ENCODE data around the gene TSR2.
"Not testable (repeated sequence)": the region's sequence is repeated elsewhere in the genome, so short reads cannot be mapped to it uniquely, and the experiment has no call there.

Gene TSR2

DNA sequence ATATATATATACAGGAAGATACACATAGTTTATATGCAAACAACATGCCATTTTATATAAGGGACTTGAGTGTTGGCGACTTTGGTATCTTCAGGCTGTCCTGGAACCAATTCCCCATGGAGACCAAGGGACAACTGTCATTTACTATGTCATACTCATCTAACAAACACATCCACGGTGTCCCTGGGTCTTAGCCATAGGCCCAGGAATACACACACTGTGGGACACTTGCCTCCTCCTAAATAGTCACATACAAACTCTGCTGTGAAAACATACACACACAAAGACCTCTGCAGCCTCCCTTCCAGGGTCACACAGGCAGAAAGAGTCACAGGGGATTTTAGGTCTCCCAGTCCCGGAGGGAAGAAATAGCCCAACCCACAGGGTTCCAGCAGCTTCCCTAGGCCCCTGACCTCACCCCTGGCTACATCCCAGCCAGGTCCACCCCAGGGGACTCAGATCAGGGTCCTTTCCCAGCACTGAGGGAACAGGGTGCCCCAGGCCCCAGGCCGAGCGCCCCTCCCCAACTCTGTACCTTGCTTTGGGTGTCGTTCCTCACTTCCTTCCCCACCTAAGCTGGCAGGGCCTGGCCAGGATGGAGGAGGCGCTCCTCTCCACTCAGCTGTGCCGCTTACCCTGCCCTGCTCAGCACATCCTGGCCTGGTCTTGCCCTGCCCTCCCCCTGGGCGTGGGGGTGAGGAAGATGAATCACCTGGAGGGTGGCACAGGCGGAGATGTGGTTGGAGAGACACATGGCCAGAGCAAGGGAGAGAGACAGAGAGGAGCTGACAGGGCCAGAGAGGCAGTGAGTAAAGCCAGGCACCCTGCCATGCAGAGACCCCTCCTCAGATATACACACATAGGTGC is 34.0 kb downstream of the TSR2 start:
- DNase-seq (ENCODE audit: low read depth): no peak

DNA sequence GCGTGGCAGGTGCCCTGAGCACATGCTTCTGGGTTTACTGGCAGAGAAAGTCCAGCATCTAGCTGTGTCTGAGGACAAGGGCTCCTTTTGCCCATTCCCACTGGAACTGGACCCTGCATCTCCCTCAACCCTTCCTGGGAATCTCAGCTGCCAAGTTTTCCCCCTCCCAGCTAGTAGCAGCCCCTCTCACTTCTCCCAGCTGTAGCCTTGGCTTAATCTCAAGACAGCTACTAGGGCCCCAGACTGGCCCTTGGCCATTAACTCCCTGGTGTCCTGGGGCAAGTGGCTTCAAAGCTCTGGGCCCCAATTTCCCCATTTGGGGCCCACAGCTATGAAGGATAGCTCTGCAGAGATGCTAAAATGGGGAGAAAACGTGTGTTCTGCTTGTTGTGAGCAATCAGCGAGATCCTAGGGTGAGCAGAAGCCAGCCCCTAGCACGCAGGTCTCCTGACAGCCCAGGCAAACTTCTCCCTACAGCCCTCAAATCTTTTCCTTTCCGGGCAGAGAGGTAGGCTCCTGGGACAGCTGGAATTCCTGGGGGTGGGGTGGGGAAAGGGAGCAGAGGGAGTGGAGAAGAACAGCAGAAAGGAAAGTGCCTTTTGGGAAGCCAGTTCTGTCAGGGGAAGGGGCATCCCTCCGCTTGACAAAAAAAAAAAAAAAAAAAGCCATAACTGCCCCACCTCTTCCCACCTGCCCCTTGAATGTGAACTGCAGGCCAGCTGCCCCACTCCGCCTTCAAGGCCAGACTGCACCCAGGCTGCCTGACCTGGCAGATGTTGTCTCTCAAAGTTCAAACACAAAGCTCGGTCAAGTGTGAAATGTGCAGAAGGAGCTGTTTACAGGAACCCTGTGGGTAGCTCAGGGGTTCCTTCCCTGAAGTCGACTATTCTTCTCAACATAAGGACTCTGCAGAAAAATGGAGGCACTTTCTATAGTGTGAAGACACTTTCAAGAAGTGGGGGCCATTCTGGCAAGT is 39.2 kb downstream of the TSR2 start:
- no peak for DNase-seq (ENCODE audit: low read depth)

DNA sequence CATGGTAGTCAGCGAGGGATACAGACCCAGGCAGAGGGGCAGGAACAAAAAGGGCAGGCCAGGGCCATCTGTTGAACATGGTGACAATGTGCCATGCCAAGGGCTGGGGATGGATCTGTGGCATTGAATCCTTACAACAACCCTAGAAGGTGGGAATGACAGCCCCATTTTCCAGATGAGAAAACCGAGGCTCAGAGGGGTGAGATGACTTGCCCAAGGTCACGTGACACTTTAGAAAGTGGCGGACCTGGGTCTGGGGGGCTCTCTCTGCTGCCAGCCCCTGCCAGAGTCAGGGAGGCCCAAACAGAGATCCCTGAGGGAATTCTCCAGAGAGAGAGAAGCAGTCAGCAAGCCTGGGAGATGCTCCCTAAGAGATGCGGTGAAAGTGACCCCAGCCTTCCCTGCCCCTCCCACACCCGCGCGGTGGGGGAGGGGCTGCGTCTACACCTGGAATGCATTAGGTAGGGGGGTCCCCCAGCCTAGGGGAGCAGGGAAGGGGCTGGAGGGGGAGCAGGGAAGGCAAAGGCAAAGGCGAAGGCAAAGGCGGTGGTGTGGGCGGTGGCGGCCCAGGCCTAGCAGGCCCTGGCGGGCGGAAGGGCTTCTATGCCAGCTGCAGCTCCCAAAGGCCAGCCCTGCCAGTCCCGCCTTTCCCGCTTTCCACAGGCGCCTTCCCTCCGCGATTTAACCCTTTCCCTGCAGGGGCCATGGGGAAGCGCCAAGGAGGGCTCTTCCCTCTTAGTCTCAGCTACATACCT is 42.8 kb downstream of the TSR2 start:
- no peak for DNase-seq (ENCODE audit: low read depth)

DNA sequence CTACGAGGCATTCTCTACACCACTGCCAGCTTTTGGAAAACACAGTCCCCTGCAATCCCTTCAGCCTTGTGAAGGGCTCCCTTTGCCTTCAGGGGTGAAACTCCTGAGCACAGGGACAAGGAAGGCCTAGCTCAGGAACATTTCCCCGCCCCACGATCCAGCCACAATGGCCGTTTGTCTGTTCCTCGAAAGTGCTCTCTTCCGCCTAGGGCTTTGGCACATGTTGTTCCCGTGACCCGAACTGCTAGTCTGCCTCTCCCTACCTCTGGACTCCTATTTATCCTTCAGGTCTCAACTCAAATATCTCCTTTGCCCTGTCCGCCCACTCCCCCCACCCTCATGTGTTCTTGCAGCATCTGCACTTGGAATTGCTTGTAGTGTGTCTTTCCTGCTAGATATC is 43.7 kb downstream of the TSR2 start:
- no peak for DNase-seq (ENCODE audit: low read depth)

DNA sequence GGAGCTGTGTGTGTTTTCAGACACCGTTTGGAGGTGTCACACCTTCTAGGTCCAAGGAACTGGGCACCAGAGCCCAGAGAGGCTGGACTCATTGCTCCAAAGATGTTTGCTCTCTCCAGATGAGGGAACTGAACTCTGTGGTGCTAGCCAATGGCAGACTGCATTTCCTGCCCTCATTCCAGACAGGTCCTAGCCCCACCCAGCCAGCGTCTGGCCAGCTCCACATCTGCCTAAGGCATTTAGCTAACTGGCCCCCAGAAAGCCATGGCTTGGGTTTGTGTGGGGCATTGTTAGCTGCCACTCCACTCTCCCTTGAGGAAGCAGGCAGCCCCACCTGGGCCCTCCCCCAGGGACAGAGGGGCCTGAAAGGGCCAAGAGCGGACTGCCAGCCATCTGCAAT is 44.5 kb downstream of the TSR2 start:
- DNase-seq (ENCODE audit: low read depth): no peak

DNA sequence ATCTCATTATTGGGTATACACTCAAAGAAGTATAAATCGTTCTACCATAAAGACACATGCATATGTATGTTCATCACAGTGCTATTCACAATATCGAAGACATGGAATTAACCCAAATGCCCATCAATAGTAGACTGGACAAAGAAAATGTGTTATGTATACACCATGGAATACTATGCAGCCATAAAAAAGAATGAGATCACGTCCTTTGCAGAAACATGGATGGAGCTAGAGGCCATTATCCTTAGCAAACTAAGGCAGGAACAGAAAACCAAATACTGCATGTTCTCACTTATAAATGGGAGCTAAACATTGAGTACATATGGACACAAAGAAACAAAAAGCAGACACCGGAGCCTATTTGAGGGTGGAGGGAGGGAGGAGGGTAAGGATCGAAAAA is 49.6 kb downstream of the TSR2 start:
- not testable (repeated sequence) for DNase-seq (ENCODE audit: low read depth)

DNA sequence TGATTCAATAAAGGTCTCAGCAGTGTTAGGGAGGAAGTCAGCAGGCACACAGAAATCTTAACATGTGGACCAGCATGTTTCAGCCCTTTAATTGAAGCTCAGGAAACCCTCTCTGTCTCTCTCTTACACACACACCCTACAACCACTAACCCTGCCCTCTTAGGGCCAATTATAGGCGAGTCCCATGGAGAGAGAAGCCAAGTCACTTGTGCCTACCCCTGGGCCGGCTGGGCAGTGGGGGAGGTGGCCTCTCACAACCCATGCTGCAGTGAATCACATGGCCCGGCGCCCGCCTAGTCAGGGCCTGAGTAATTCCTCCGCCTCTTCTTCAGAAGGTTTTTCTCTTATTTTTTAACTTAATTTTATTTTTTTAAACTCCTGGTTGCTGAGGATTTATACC is 52.1 kb downstream of the TSR2 start:
- no peak for DNase-seq (ENCODE audit: low read depth)

DNA sequence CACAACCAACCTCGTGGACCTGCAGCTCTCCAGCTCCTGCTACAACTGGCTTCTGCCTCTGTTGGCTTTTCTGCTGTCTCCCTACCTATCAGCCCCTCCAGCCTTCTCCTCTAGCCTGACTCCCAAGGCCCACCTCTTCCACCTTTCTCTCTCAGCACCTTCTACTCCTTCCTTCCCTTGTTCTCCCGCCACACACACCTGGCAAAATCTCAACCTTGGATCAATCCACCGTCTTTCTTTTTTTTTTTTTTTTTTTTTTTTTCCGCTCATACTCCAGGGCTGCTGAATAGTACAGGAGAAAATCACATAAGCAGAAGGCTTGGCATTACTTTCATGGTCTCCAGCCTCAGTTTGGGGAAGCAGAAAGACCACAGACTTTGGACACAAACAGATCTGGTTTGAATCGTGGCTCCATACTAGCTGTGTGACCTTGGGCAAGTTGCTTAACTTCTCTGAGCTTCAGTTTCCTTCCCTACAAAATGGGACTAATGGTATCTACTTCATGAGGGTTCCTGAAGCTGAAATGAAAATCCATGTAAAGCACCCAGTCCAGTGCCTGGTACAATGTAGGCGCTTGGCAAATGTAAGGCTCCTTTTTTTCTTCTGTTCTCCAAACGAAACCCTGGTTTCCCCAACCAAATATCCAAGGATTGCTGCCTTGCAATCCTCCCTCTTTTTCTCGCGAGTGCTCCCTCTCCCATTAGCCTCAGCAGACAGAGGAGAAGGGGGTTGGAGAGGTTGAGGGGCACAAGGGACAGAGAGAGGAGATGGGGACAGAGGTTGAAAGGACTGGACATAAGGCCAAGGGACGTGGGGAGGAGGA is 54.2 kb downstream of the TSR2 start:
- DNase-seq (ENCODE audit: low read depth): no peak
